GM12892 (cell line): ENCODE data around the gene FAM124A.
"Not testable (repeated sequence)": the region's sequence is repeated elsewhere in the genome, so short reads cannot be mapped to it uniquely, and the experiment has no call there.

Experiments
- DNase-seq: peaks from one replicate; pipeline ENCODE4 v3.0.0; 2011; ENCODE audit not compliant: insufficient read length
- FAIRE-seq: peaks from 2 replicates; lab custom pipeline; 2011; peaks lifted over from hg19 to GRCh38; lab: Jason Lieb, UNC
- POLR2A ChIP-seq: IDR thresholded peaks from 2 replicates; pipeline ENCODE4 v1.6.1; 2011; ENCODE audit warnings: low read depth, low read length, control low read depth
- POLR2AphosphoS5 ChIP-seq: IDR thresholded peaks from 2 replicates; pipeline ENCODE4 v1.6.1; 2011; ENCODE audit warnings: low read depth, low read length, control low read depth
- TAF1 ChIP-seq: IDR thresholded peaks from 2 replicates; pipeline ENCODE4 v1.6.1; 2011; ENCODE audit warnings: low read depth, mild to moderate bottlenecking, control low read depth, low read length, borderline replicate concordance

Gene FAM124A

GRCh38 chr13:51276636-51277035 lies 54.4 kb downstream of the FAM124A start:
- TF ChIP-seq TAF1 (no peak), POLR2A (no peak), POLR2AphosphoS5 (no peak)
- no peak for FAIRE-seq

GRCh38 chr13:51277928-51278327 lies 55.7 kb downstream of the FAM124A start:
- DNase-seq = no peak

More at GRCh38 chr13:51276636-51277035, 54.4 kb downstream of the FAM124A start:
- no peak for DNase-seq

GRCh38 chr13:51278426-51279130 lies 56.4 kb downstream of the FAM124A start:
- TF ChIP-seq POLR2AphosphoS5 (no peak), POLR2A (no peak), TAF1 (no peak)
- no peak for FAIRE-seq
- no peak for DNase-seq

More at GRCh38 chr13:51277928-51278327, 55.7 kb downstream of the FAM124A start:
- TF ChIP-seq POLR2A = no peak
- no peak for TF ChIP-seq POLR2AphosphoS5
- no peak for TF ChIP-seq TAF1
- no peak for FAIRE-seq

GRCh38 chr13:51280379-51280940 lies 58.3 kb downstream of the FAM124A start:
- no peak for TF ChIP-seq POLR2A
- no peak for TF ChIP-seq POLR2AphosphoS5
- no peak for TF ChIP-seq TAF1
- FAIRE-seq = no peak

GRCh38 chr13:51282322-51282721 lies 60.1 kb downstream of the FAM124A start:
- FAIRE-seq = no peak
- TF ChIP-seq POLR2A (no peak), POLR2AphosphoS5 (no peak), TAF1 (no peak)
- DNase-seq = no peak

More at GRCh38 chr13:51280379-51280940, 58.3 kb downstream of the FAM124A start:
- DNase-seq = no peak

GRCh38 chr13:51282923-51283322 lies 60.7 kb downstream of the FAM124A start:
- DNase-seq, FAIRE-seq: not testable (repeated sequence)

- TF ChIP-seq POLR2A = no peak
- no peak for TF ChIP-seq TAF1
- no peak for TF ChIP-seq POLR2AphosphoS5
- FAIRE-seq (no peak), DNase-seq (no peak)
Measured at GRCh38 chr13:51283371-51283770, 61.2 kb downstream of the FAM124A start.

- DNase-seq (no peak), FAIRE-seq (no peak)
- TF ChIP-seq POLR2A = no peak
- TF ChIP-seq TAF1 = no peak
- no peak for TF ChIP-seq POLR2AphosphoS5
Measured at GRCh38 chr13:51284339-51284738, 62.1 kb downstream of the FAM124A start.

- peak; percentile 37 for DNase-seq
- TF ChIP-seq POLR2AphosphoS5 (no peak), TAF1 (no peak), POLR2A (no peak)
Measured at GRCh38 chr13:51286135-51287002, 64.2 kb downstream of the FAM124A start.

GRCh38 chr13:51287758-51288157 lies 65.6 kb downstream of the FAM124A start:
- FAIRE-seq = no peak
- no peak for TF ChIP-seq POLR2A
- TF ChIP-seq POLR2AphosphoS5 = no peak
- TF ChIP-seq TAF1 = no peak
- no peak for DNase-seq

More at GRCh38 chr13:51286135-51287002, 64.2 kb downstream of the FAM124A start:
- FAIRE-seq = peak; percentile 76

- not testable (repeated sequence) for FAIRE-seq, DNase-seq
Measured at GRCh38 chr13:51288254-51288653, 66.1 kb downstream of the FAM124A start.

- DNase-seq = no peak
- no peak for FAIRE-seq
- TF ChIP-seq POLR2A (no peak), TAF1 (no peak)
Measured at GRCh38 chr13:51291341-51291740, 69.1 kb downstream of the FAM124A start.
